Measurements from ENCODE around the gene DHDH.

The DHDH gene

GRCh38 chr19:48966541-48967345 lies 33.2 kb downstream of the DHDH start:
- DNase-seq (ENCODE audit: low spot score): no peak

GRCh38 chr19:48967346-48968178 lies 34.1 kb downstream of the DHDH start:
- DNase-seq (ENCODE audit: low spot score): peak; percentile 80

- DNase-seq (ENCODE audit: low spot score): no peak
These were observed 34.7 kb downstream of the DHDH start for GRCh38 chr19:48968179-48968661.

GRCh38 chr19:48968813-48969218 lies 35.3 kb downstream of the DHDH start:
- DNase-seq (ENCODE audit: low spot score): no peak

- DNase-seq (ENCODE audit: low spot score): no peak
These were observed 36.0 kb downstream of the DHDH start for GRCh38 chr19:48969276-48970138.

- DNase-seq (ENCODE audit: low spot score): no peak
These were observed 36.8 kb downstream of the DHDH start for GRCh38 chr19:48970139-48970766.

GRCh38 chr19:48970923-48971395 lies 37.5 kb downstream of the DHDH start:
- peak; percentile 85 for DNase-seq (ENCODE audit: low spot score)

GRCh38 chr19:48975947-48976847 lies 42.7 kb downstream of the DHDH start:
- no peak for DNase-seq (ENCODE audit: low spot score)

- DNase-seq (ENCODE audit: low spot score): no peak
These were observed 43.6 kb downstream of the DHDH start for GRCh38 chr19:48977061-48977460.

- no peak for DNase-seq (ENCODE audit: low spot score)
These were observed 48.8 kb downstream of the DHDH start for GRCh38 chr19:48982280-48982679.

- DNase-seq (ENCODE audit: low spot score): no peak
These were observed 52.2 kb downstream of the DHDH start for GRCh38 chr19:48985711-48986110.

GRCh38 chr19:48986211-48986610 lies 52.7 kb downstream of the DHDH start:
- no peak for DNase-seq (ENCODE audit: low spot score)

- DNase-seq (ENCODE audit: low spot score): no peak
These were observed 53.8 kb downstream of the DHDH start for GRCh38 chr19:48987323-48987722.

- no peak for DNase-seq (ENCODE audit: low spot score)
These were observed 54.8 kb downstream of the DHDH start for GRCh38 chr19:48988286-48988685.

GRCh38 chr19:48988860-48989259 lies 55.4 kb downstream of the DHDH start:
- no peak for DNase-seq (ENCODE audit: low spot score)

GRCh38 chr19:48989701-48990291 lies 56.3 kb downstream of the DHDH start:
- DNase-seq (ENCODE audit: low spot score): peak; percentile 54

GRCh38 chr19:48990400-48990799 lies 56.9 kb downstream of the DHDH start:
- DNase-seq (ENCODE audit: low spot score): no peak

- DNase-seq (ENCODE audit: low spot score): no peak
These were observed 57.6 kb downstream of the DHDH start for GRCh38 chr19:48991011-48991609.

- peak; percentile 56 for DNase-seq (ENCODE audit: low spot score)
These were observed 58.5 kb downstream of the DHDH start for GRCh38 chr19:48991873-48992580.

All from Ammon's horn (tissue), 1 donor.